GM18873 (cell line): ENCODE measurements around the gene CFAP74.

Experiments
- ATAC-seq: cut with Tn5 transposase; IDR thresholded peaks from one replicate; pipeline ENCODE4 v1.9.1; 2021; ENCODE audit warnings: mild to moderate bottlenecking, moderate library complexity, moderate number of reproducible peaks; ENCODE audit not compliant: unreplicated experiment, low FRiP score

CFAP74 gene

DNA sequence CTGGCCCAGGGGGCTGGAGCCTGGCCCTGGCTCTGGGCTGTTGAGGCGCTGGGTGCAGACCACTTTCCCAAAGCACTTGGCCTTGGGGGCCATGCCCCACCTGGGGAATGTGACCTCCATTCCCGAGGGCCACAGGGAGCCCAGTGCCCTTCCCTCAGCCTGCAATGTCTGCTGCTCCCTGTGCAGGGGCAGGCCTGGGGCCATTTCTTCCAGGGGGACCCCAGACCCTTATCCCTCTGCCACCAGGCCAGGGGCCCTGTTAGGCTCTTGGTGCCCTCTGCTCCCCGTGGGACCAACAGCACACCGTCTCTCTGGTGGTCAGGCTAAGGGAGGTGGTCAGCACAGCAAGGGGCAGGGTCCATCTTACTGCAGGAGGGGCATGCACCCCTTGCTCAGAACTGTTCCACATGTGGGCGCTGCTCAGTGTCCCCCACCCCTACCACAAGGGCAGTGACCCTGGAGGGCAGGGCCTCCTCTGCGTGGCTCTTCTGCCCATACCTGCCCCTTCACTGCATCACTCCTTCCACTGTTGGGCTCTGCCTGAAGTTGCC, 83.5 kb downstream of the CFAP74 start:
- ATAC-seq = peak; percentile 1

DNA sequence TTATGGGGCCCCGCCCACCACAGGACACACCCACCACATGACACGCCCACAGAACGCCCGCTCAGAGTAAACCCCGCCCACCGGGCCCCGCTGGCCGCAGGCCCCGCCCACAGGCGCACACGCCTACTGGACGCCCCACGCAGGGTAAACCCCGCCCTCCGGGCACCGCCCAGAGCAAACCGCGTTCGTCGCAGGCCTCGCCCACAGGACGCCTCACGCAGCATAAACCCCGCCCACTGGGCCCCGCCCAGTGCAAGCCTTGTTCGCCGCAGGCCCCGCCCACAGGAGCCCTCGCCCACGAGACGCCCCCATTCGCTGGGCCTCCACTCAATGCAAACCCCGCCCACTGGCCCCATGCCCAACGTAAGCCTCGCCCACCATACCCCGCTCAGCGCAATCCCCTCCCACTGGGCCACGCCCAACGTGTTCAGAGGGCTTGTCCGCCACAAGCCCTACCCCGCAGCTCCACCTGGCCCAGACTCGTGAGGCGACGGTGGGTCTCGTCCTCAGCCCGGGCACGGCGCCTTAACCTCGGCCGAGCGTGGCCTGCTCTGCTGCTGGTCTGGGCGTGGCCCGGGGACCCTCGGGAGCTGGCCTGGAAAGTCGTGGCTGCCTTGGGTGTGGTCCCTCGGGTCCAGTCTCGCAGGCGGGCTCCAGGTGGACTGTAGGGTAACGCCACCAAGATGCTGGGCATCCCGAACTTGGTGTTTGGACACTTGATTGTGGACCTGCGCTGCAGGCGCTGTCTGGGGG, 84.1 kb downstream of the CFAP74 start:
- ATAC-seq = peak; percentile 64

DNA sequence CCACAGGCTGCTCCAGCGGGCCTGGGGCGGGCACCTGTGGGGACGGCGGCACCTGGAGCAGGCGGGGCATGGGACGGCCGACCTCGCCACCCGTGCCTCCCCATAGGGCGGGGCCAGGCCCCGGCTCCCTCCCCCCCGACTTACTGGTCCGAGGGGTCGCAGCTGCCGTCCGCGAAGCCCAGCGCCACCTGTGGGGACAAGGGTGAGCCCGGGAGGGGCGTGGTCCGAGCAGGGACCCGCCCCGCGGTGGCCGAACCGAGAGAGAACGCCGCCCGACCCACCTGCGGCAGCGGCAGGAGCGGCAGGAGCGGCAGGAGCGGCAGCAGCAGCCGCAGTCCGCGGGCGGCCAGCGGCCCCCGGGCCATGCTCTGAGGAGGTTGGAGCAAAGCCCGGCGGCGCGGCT, 84.7 kb downstream of the CFAP74 start, which contains the start of gene TMEM52:
TMEM52 (minus strand) TSS at position 379 of the 403 bp plus-strand sequence; CDS start at position 365, 14 bp downstream.
- peak; percentile 7 for ATAC-seq

DNA sequence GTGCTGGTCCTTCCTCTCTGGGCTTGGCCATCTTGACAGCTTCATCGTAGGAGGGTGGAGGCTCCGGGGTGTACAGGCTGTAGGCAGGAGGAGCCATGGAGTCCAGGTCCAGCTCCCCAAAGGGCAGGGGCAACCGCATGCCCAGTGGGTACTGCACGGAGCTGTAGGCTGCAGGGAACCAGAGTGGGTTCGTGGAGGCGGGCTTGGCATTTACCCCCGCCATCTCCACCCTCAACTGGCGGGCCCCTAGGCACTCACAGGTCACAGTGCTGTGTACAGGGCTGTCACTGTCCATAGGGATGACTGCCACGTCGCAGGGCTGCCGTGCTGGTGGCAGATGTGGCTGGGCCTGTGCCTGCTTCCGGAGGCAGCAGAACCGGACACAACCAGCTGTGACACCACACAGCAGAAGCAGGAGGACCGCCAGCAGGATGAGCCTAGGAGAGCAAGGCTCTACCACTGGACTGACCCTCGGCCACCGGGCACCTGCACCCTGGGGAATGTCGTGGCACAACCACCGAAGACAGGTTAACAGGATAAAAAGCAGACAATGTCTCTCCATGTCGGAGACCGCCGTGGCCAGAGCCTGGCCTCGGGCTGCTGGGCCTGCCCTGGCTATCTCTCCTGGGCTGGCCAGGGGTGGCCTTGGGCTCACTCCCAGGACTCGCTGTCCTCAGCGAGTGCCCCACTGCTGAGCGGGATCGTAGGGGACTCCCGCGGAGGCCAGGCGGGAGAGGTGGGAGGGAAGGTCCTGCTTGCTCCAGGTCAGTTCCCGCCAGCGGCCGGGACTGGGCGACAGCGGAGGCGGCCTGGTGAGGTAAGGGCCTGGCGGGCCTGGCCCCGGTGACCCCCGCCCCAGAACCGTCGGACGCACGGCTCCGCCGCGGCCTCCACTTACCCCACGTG, 85.3 kb downstream of the CFAP74 start:
- no peak for ATAC-seq

DNA sequence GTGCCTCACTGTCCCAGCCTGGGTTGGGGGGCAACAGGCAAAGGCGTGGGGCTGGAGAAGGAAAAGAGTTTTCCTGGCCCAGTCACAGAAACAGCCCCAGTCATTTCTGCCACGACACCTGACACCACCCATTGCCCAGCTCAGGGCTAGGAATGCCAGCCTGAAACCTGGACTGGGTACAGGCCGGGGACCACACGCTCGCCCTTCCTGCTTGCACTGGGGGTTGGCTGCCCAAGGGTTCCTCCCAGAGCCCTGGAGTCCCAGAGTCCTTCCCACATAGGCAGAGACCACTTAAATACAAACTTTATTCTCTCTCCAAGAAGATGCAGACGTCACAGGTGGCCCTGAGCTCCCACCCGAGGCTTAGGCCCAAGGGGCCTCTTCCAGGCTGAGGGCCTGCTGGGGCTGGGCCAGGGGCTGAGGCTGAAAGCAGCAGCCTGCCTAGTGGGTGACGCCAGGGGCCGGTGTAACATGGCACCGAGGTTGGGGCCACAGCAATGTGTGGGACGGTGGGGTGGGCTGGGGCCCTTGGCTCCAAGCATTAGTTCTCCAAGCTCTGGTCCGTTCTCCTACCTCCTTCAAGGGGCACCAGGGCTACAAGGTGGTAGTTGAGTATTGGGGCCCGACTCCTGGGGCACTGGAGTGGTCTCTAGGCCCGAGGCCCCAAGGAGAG, 86.1 kb downstream of the CFAP74 start:
- ATAC-seq = no peak

DNA sequence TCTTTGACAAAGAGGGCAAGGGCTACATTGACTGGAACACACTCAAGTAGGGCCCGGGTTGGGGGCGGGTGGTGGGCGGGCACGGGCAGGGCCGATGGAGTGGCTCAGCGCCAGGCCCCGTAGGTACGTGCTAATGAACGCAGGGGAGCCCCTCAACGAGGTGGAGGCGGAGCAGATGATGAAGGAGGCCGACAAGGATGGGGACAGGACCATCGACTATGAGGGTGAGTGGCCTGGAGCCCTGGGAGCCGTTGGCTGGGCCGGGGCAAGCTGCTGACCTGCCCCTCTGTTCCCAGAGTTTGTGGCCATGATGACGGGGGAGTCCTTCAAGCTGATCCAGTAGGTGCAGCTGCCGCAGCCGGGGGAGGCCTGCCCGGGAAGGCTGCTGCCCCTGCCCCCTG, 86.7 kb downstream of the CFAP74 start:
- ATAC-seq = no peak

DNA sequence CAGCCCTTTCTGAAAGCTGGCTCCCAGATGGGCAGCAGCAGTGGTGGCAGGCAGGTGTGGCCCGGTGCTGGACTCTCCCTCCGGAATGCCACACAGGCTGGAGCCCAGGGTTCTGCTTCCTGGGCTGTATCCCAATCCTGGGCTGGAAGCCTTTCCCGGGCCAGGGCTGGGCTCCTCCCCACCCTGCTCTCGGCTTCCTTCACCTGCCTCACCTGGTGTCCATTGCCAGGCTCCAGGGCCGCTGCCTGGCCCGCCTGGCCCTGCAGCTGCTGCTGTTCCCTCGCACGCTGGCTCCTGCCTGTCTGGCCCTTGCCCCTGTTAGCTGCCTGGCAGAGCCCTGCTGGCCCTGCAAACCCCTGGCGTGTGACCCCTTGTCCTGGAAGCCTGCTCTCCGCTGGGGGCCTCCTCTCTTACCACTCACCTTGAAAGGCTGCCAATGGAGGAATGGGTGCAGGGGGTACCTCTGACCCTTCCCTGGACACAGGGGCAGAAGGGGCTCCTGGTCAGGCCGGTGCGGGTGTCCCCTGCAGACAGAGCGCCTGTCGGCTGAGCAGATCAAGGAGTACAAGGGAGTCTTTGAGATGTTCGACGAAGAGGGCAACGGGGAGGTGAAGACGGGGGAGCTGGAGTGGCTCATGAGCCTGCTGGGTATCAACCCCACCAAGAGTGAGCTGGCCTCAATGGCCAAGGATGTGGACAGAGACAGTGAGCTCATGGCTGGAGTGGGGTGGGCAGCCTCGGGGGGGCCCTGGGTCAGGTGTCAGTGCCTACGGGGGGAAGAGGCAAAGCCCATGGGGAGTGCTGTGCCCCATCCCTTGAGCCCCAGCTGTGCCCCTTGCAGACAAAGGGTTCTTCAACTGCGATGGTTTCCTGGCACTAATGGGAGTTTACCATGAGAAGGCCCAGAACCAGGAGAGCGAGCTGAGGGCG, 87.4 kb downstream of the CFAP74 start:
- no peak for ATAC-seq

DNA sequence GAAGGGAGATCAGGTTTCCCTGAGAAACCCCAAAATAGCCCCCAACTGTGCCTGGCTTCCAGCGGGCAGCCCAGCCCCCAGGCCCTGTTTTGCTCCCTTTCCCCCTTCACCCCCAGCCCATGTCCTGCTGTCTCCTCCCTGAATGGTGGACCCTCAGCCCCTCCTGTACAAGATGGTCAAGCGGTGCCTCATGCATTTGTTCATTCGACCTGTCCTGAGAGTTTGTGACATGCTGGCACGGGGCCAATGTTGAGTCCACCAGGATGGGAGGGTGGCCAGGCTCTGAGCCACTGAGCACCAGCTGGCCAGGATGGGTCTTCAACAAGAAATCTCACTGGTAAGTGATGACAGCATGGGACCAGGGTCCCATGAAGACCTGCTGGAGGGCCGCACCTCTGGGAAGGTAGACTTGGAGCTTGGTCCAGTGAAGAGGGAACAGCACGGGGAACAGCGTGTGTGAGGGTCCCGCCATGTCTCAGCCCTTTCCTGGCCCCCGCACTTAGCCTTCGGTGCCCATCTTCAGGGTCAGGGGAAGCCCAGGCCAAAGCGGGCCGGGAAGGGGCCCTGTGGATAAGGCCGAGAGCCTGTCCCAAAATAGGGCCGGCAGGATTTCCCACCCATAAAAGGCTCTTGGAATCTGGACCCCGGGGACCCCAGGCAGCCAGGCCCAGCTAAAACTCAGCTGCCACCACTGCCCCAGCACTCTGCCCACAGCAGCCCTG, 88.5 kb downstream of the CFAP74 start, which contains the start of gene CALML6:
CALML6 (plus strand) TSS at position 290 of the 722 bp plus-strand sequence; CDS start at position 311, 21 bp downstream.
- no peak for ATAC-seq

DNA sequence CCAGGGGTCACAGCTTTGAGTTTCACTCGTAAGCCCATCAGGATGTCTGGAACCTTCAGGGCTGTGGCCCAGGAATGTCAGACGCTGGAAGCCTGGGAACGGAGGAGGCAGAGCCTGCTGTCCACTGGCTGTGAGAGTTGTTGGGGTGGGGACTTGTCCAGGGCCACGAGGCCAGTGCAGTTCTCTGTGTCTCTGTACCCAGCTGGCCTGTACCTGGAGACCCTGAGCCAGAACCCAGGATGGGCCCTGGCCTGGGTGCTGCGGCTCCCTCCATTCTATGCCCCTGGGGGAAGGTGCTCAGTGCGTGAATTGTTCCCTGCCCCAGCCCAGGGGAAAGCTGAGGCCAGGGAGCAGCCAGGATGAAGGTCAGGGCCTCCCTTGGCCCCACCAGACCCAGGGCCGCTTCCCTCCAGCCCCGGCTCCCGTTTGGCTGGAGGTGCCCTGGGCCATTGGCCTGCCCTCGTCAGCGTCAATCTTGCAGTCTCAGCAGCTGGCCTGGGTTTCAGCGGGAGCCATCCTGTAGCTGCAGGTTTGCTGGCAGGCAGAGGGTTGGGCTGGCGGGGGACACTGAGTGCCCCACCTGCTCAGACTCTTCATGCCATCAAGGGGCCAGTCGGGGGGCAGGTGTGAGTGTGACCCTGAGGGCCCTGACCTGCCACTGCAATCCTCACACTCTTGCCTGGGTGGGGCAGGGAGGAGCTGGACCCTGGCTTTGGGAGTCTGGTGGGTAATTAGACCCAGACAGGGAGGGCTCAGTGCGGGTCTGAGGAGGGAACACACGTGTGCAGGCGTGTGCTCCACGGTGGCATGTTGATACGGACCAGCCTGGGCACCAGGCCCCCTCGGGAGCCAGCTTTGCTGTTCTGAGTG, 89.2 kb downstream of the CFAP74 start:
- ATAC-seq = no peak

DNA sequence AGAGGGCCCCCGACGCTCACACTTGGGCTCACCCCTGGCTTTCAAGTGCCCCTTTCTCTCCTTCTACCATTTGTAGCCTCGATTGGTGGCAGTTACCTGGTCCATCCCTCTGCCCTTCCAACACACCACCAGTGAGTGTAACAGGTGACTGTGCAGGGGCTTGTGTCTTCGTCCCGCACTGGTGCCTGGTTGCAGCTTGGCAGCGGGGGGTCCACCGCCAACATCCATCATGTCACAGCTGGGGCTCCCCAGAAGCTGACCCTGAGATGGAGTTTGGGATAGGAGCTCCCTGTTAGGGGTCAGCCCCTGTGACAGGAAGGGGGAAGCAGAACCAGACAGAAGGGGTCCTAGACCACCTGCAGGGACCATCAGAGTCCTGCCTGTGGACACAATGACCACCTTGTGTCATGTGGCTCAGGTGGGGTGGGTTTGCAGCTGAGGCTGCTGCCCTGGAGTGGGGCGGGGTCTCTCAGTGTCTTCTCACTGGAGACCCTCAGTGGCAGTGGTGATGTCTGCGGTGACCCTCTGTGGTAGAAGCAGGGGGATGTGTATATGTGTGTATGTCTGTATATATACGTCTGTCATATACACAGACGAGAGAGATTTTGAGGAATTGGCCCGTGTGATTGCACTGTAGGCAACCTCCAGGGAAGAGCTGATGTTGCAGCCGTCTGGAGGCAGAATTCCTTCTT, 92.1 kb downstream of the CFAP74 start:
- no peak for ATAC-seq

DNA sequence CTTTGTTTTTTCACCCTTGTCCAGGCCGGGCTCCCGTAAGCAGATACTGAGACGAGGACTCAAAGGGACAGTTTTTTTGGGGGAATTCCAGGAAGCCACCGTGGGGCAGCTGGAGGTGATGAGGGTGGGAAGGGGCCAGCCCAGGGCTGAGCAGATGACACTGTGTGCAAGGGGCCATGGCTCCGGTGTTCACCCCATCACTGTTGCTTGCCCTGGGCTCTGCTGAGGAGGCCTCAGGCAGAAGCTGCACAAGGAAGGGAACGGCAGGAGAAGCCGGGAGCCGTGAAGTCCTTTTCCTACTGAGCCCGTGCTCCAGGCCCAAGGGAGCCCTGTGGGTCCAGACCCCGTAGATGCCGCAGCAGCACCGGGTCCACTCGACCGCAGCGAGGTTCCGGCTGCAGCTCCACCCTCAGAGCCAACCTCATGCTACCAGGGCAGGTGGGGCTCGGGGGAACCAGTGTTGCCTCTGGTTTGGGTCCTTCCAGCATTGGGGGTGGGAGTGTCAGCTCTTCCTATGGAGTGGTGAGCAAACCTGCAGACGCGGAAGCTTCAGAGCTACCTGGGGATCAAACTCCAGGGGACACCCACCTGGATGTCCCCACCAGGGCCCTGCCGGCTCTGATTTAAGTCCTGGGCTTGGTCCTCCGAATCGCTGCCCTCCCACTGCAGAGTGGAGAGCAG, 92.8 kb downstream of the CFAP74 start:
- no peak for ATAC-seq

DNA sequence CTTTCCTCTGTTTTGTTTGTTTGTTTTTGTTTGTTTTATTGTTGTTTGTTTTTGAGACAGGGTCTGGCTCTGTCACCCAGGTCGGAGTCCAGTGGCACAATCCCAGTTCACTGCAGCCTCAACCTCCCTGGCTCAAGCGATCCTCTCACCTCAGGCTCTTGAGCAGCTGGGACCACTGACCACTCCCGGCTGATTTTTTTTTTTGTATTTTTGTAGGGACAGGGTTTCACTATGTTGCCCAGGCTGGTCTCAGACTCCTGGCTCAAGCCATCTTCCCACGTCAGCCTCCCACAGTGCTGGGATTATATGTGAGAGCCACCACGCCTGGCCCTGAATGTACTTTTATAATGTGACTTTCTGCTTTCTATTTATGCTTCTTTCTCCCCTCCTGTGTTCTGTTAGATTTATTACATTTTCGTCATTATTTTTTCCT, 93.5 kb downstream of the CFAP74 start:
- ATAC-seq = no peak

DNA sequence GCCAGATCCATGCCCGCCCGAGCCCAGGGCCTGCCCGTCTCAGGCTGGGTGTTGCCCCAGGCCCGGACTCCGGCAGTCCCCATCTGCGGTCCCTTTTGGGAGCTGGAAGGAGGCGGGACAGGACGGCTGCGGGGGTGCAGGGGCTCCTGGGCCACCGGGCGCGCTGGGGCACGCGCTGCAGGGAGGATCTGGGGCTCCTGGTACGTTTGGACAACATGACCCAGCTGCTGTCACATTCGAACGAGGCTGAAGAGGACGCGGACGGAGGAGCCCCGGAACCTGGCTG, 95.1 kb downstream of the CFAP74 start:
- ATAC-seq = peak; percentile 6

DNA sequence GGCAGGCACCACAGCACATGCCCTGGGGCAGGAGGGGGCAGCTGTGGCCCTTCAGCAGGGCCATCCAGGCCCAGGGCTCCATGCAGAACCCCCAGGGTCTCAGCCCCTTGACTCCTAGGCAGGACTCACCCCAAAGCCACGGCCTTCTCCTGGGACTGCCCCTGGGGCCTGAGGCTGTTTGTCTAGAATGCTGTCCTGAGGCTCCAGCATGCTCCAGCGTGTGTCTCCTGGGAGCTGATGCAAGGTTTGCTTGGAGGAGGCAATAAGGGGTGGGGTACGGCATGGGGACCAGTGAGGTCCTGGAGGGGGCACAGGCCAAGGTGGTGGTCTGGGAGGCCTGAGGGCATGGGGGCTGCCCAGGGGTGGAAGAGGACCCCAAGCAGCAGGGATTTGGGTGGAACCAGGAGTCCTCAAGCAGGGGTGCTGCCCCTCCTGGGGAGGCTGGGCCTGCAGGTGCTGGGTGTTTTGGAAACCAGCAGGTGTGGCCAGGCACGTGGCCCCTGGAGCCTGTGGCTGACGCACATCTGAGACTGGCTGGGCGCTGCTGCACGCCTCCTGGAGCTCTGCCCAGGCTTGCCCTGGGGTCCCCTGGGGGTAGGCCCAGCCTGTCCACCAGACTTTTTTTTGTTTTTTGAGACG, 96.4 kb downstream of the CFAP74 start:
- ATAC-seq = no peak

DNA sequence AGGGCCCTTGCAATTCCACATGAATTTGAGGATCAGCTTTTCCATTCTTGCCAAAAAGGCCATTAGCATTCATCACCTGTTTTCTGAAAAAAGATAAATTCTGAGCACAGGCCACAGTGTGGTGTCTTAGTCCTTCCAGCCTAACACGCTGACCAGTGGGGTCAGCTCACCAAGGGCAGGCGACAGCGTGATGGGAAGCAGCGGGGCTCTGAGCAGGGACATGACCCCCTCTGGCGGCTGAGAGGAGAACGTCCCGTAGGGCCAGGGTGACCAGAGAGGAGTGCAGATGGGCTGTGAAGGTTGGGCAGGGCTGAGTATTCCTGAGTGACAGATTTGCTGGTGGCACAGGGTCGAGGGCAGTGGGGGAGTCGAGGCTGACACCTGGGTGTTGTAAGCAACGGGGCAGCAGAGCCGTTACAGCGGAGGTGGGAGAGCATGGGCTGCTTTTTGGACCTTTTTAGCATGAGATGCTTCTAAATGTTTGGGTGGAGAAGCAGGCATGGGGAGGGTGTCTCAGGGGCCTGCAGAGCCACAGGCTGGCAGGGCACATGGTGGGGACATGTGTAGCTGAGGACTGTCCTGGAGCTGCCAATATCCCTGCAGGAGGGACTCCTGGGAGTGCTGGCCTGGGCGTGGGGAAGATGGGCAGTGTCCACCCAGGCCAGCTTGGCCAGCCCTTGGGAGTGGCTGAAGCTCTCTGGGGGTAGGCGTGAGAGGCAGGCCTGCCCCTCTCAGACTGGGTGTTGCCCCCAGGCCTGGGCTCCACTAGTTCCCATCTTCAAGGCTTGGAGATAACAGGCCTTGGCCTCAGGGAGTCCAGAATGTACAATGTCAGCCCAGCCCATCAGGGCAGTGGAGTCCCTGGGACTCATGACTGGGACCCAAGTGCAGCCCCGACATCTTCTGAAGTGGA, 97.1 kb downstream of the CFAP74 start:
- ATAC-seq = no peak
